CD4-positive, alpha-beta T cell treated with Interleukin-15 for 1 hour (primary cell): ENCODE results near the gene DNAJC25.

Experiments used
- DNase-seq: peaks from one replicate; pipeline ENCODE4 v3.0.0-alpha.2; 2020

The DNAJC25 gene

DNA sequence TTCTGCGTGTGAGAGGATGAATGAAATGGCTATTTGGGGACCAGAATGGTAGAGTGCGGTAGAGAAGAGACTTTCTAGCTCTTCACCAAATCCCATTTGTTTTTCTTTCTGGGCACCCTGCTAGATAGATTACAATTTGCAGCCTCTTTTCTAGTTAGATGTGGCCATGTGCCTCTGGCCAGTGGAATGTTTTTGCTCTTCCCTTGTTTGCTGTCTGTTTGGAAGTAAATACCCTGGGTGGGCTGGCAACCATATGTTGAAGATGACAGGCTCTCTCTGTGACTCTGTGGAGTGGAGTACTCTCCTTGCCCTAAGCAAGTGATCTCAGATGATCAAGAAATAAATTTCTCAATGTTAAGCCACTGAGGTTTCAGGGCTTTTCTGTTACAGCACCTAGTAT, 43.2 kb downstream of the DNAJC25 start:
- DNase-seq = no peak

DNA sequence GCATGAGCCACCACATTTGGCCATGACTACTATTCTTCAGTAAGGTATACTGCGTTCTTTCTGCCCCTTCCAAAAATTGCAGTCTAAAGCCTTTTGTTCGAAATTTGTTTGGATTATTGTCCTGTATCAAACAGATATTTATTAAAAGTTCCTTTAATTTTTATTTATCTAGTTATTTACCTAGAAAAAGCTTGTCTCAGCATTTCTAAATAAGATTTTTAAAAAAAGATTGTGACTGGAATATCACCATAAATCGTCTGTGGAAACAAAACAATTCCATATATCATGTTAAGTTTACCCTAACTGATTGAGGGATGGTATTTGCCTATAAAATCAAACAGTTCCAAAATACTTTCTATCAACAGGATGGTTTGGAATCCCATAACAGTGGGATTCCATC, 45.0 kb downstream of the DNAJC25 start:
- DNase-seq = no peak

DNA sequence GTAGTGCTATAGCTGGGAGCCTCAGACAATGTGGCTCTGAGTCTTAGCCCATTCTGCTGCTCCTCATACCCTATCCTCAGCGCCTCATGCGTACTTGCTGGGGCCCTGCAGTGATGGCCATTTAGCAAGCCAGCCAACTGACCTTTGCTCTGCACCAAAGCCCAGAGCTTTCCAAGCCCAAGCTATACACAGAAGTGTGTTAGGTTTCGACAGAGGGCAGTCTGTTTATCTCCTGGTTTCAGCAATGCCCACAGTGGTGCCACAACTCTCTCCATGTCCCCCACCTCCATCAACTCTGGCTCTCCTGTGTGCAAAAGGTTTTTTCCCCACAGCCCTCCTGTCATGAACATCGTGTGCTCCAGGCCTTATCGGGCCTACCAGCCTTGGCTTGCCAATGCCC, 47.2 kb downstream of the DNAJC25 start:
- no peak for DNase-seq

DNA sequence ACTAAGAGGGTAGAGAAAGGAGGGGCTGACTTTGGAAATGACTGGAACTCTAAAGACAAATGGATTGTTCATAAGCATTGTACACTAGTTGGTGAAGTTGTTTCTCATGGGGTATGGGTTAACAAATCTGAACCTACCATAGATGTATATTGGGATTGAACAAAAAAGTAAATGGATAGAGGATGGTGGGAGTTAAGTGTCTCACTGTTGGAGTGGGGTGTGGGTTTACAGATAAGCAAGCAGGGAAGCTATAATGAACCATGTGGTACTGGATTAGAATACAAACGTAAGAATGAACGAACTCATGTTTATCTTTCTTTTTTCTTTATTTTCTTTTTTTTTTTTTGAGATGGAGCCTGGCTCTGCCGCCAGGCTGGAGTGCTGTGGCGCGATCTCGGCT, 48.1 kb downstream of the DNAJC25 start:
- no peak for DNase-seq

DNA sequence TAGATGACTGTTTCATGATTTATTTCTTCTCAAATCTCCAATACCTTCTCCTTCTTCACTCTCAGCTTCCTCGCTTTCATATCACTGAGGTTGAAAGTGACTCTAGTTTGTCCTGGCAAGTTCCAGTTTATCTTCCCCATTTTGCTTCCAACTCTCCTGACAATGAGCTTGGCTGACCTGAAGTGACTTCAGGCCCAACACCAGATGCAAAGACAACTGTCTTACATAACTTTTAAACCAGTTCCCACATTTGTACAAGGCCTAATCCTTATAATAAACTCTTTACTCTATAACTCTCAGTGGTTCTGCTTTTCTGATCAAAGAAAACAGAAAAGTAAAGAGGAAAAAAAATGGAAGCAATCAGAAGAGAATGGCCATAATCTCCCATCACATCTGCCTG, 52.3 kb downstream of the DNAJC25 start:
- no peak for DNase-seq

DNA sequence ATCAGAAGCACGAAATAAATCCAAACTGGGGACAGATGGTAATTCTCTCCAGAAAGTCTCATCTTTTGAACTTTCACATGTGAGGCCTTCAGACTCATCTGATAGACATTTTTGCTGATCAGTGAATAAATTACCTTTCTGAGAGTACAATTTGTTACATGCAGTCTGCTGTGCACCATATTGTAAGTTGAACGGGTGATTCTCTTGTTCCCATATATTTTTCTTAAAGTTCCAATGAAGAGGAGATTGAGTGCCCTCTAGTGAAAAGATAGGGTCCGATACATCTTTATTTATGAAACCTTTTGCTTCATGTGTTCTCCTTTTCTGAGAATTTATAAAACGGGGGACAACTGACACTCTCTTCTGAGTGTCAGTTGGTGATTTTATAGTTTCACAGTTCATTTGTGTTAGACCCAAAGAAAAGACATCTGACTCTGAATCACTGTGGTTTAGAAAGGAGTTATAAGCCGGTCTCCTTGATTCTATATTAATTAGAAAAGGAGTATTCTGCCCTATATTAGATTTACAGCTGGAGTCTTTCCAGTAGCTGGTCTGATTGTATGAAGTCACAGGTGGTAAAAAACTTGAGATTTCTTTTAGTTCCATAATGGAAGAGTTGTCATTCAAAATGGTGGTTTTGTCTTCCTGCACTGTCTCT, 60.7 kb downstream of the DNAJC25 start:
- DNase-seq = no peak

DNA sequence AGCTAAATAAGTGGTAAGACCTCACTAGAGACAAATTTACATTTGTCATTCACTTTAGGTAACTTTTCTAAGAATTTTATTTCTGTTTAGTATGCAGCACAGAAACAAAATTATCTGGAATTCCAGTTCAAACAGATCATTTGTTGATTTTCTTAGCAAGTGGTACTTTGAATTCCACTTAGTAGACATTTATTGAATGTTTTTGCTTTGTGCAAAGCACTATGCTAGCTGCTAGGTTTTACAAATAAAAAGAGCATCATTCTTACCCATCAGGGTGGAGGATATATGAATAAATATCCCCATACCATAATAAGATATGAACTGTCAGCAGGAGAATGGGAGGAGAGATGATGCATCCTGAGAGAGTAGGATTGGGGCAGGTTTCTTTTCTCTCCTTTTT, 65.7 kb downstream of the DNAJC25 start:
- DNase-seq = no peak

DNA sequence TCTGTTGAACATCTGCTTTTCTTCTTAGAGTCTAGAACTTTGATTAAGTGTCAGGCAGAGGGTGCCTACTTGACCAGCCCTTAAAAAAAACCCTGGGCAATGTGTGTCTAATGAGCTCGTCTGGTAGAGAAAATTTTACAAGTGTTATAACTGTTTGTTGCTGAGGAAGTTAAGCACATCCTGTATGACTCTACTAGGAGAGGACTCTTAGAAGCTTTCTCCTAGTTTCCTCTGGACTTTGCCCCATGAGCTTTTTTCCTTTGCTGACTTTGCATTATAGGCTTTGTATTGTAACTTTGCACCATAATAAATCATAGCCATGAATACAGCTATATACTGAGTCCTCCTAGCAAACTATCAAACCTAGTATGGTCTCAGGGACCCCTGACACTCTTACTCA, 69.6 kb downstream of the DNAJC25 start:
- no peak for DNase-seq
